AG04449 (cell line): ENCODE measurements around the gene CACNA1C.

Experiments
- CTCF ChIA-PET: fragments of 350-600 bp; formaldehyde crosslinking; extraction: SDS; loops from one replicate; lab custom pipeline; 2021; ENCODE audit warnings: antibody characterized with exemption; lab: Yijun Ruan, JAX
- POLR2A ChIA-PET: fragments of 400-600, 350-600 bp; formaldehyde crosslinking; extraction: SDS; loops from one replicate; lab custom pipeline; 2020; ENCODE audit warnings: antibody characterized with exemption, inconsistent platforms; lab: Yijun Ruan, JAX
- DNase-seq: peaks from one replicate; pipeline ENCODE4 v3.0.0-alpha.2; 2010; ENCODE audit warnings: low read depth, low spot score
- H3K4me3 ChIP-seq: 2 replicates; pipeline ENCODE4 v1.5.1; 2011; ENCODE audit warnings: low read depth, mild to moderate bottlenecking, control low read depth, low read length
- TF ChIP-seq, protein P1 (sequence below): IDR thresholded peaks from one replicate; pipeline ENCODE4 v1.5.1; 2011; ENCODE audit warnings: mild to moderate bottlenecking, moderate library complexity, low read length, control low read depth, inconsistent platforms; ENCODE audit not compliant: insufficient read depth; ENCODE audit errors: missing control alignments

Gene CACNA1C

DNA sequence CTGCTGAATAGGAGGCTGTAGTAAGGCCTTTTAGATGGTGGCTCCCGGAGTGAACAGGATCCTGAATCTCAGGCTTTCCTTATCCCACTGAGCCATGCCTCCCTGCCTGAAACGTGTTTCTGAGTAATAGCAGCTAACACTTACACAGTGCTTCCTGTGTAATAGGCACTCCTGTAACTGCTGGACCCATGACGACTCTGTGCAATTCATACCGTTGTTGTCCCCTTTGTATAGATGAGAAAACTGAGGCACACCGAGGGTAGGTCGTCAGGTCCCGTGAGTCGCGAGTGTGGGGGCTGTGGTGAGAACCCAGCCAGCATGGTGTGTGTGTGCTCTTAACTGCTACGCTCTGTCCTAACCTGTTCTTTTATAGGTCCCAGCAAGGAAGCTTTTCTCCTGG, 193.6 kb downstream of the CACNA1C start:
- TF ChIP-seq, protein P1, sequence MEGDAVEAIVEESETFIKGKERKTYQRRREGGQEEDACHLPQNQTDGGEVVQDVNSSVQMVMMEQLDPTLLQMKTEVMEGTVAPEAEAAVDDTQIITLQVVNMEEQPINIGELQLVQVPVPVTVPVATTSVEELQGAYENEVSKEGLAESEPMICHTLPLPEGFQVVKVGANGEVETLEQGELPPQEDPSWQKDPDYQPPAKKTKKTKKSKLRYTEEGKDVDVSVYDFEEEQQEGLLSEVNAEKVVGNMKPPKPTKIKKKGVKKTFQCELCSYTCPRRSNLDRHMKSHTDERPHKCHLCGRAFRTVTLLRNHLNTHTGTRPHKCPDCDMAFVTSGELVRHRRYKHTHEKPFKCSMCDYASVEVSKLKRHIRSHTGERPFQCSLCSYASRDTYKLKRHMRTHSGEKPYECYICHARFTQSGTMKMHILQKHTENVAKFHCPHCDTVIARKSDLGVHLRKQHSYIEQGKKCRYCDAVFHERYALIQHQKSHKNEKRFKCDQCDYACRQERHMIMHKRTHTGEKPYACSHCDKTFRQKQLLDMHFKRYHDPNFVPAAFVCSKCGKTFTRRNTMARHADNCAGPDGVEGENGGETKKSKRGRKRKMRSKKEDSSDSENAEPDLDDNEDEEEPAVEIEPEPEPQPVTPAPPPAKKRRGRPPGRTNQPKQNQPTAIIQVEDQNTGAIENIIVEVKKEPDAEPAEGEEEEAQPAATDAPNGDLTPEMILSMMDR = no peak
- POLR2A ChIA-PET = no interaction called here
- CTCF ChIA-PET = interaction anchor here (0.9 to 1.3 kb wide), 3 partner anchors 38 to 188 kb away, joined by 3 to 5 read pairs (median 4); no protein-coding TSS in a partner anchor
- H3K4me3 ChIP-seq = no peak overlapping the region
- DNase-seq = no peak

DNA sequence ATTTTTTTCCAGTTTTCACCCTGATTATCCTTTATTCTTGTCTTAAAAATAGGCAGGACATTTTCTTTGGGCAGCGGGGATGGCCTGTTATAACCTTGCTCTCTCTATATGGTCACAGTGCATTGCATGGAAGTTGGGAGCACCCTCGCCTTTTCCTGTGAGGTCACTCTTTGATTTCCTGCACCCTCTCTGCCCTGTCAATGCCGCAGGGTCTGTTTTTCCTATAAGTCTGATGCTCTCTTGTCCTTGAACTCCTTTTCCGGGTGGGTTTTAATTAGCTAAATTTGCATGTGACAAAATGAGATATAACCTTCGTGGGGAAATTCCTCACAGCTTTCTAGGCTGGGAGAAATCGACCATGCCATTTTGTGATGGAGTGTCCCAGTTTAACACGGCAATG, 194.3 kb downstream of the CACNA1C start:
- no peak for DNase-seq
- H3K4me3 ChIP-seq = no peak overlapping the region
- TF ChIP-seq, protein P1 = no peak
- CTCF ChIA-PET = interaction anchor here (1.1 to 1.6 kb wide), 4 partner anchors 31 to 213 kb away, joined by 3 to 5 read pairs (median 4); no protein-coding TSS in a partner anchor
- POLR2A ChIA-PET = interaction anchor here (1.1 to 1.2 kb wide), 2 partner anchors 18 to 26 kb away, joined by 3 to 6 read pairs; no protein-coding TSS in a partner anchor

DNA sequence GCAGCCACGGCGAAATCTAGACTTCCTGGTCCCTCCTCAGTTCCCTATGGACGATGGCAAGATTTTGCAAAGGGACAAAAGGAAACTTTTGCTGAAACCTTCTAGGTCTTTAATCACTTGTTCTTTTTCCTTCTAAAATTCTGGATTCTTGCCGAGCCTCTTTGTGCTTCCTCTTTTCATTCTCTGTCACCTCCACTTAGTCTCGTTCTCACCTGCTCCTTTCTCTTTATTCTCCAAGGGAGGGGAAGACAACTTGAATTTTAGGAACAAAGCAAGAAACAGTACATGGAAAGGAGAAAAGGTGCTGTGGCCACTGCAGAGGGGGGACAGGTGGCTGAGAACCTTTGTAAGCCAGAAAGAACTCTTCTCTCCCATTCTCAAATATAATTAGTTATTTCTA, 194.8 kb downstream of the CACNA1C start:
- ChIA-PET CTCF (interaction anchor here (0.8 to 1.6 kb wide), 4 partner anchors 31 to 335 kb away, joined by 3 to 4 read pairs (median 4); no protein-coding TSS in a partner anchor), POLR2A (interaction anchor here (1.0 to 1.2 kb wide), 3 partner anchors 17 to 26 kb away, joined by 3 to 6 read pairs (median 3); no protein-coding TSS in a partner anchor)

DNA sequence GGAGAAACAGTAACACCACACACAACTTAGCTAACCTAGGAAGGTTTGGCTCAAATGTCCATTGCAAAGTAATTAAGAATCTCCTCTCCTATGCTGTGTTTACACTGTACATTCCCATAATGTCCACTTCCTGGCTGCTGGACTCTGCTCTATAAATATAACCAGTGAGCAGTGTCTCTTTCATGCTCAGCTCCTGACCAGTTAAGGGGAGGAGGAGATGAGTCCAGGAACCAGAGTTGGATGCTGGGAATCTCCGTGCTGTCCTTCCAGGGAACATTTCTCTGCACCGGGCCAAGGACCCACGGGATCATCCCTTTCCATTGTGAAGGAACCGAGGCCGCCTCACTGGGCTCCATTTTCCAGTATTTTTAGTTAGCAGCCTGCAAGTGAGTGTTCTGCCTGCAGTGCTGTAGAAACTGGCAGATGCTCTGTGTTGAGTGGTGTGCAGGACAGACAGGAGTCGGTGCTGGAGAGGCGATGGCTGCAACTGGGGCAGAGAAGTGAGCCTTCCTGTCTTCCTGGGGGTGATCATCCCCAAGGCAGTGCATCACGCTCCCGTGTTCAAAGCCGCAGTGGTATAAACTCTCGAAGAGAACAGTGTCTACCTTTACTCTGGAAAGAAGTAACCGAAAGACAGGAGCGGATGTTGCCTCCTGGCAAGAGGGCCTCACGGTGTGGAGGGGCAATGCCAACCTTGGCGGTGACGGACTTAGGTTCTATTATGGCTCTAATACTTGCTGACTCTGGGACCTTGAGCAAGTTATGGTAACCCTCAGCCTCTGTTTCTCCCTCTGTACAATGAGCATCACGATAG, 195.5 kb downstream of the CACNA1C start:
- no peak overlapping the region for H3K4me3 ChIP-seq
- peak; percentile 59 for DNase-seq
- CTCF ChIA-PET = interaction anchor here (0.8 to 1.6 kb wide), 4 partner anchors 11 to 334 kb away, joined by 3 to 4 read pairs (median 3); no protein-coding TSS in a partner anchor
- POLR2A ChIA-PET = interaction anchor here (1.0 to 1.2 kb wide), 3 partner anchors 17 to 25 kb away, joined by 3 to 6 read pairs (median 3); no protein-coding TSS in a partner anchor
- TF ChIP-seq, protein P1 = no peak

More for the DNA sequence above, 194.8 kb downstream of the CACNA1C start:
- no peak overlapping the region for H3K4me3 ChIP-seq
- TF ChIP-seq, protein P1 = no peak
- no peak for DNase-seq

DNA sequence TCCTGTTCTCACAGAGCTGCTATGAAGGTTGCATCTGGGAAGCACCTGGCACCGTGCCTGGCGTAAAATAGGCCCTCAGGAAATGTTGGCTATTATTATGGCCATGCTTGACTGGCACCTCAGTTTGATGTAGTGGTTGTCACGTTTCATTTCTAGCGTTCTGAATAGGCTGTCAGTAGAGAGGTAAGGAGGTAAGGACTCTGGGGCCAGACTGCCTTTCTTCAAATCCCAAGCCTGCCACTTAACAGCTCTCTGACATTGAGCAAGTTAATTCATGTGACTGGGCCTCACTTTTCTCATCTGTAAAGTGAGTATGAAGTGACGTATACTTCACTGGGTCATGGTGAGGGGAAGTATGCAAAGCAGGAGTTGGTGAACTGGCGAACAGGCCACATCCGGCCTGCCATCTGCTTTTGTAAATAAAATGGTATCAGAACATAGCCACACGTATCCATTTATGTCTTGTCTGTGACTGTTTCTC, 196.2 kb downstream of the CACNA1C start:
- TF ChIP-seq, protein P1 = no peak

More for the DNA sequence above, 196.2 kb downstream of the CACNA1C start:
- POLR2A ChIA-PET = no interaction called here
- CTCF ChIA-PET = interaction anchor here (1.4 kb wide), 1 partner anchor 11 kb away, joined by 3 read pairs; no protein-coding TSS in a partner anchor
- no peak overlapping the region for H3K4me3 ChIP-seq
- DNase-seq = peak; percentile 69
